Right hindlimb (tissue), 1 donor: ENCODE measurements around the gene PCDHGA2.
"Not testable (repeated sequence)": the region's sequence is repeated elsewhere in the genome, so short reads cannot be mapped to it uniquely, and the experiment has no call there.

ENCODE experiments used
- DNase-seq: peaks from one replicate; pipeline ENCODE4 v3.0.0-alpha.2; 2018

The PCDHGA2 gene

GRCh38 chr5:141349917-141350619 lies 11.5 kb downstream of the PCDHGA2 start, which contains the start of gene PCDHGB1:
PCDHGB1 (plus strand) TSS chr5:141350099; CDS start chr5:141350261, 162 bp downstream.
- no peak for DNase-seq

DNA sequence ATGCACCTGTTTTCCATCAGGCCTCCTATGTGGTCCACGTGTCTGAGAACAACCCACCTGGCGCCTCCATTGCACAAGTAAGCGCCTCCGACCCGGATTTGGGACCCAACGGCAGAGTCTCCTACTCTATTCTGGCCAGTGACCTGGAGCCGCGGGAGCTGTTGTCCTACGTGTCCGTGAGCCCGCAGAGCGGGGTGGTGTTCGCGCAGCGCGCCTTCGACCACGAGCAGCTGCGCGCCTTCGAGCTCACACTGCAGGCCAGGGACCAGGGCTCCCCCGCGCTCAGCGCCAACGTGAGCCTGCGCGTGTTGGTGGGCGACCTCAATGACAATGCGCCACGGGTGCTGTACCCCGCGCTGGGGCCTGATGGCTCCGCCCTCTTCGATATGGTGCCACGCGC lies 13.0 kb downstream of the PCDHGA2 start:
- no peak for DNase-seq

GRCh38 chr5:141354900-141355469 lies 16.4 kb downstream of the PCDHGA2 start, which contains the start of gene PCDHGA4:
PCDHGA4 (plus strand) TSS chr5:141355021; CDS start chr5:141355108, 87 bp downstream.
- no peak for DNase-seq

DNA sequence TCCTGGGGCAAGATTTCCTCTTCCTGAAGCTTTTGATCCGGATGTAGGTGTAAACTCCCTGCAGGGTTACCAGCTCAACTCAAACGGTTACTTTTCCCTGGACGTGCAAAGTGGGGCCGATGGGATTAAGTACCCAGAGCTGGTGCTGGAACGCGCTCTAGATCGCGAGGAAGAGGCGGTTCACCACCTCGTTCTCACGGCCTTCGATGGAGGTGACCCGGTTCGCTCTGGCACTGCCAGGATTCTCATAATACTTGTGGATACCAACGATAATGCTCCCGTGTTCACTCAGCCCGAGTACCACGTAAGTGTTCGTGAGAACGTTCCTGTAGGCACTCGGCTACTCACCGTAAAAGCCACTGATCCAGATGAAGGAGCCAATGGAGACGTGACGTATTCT lies 17.1 kb downstream of the PCDHGA2 start:
- DNase-seq = no peak

GRCh38 chr5:141356133-141356532 lies 17.6 kb downstream of the PCDHGA2 start:
- DNase-seq = no peak

- no peak for DNase-seq
Measured at GRCh38 chr5:141356950-141357349, 18.4 kb downstream of the PCDHGA2 start.

DNA sequence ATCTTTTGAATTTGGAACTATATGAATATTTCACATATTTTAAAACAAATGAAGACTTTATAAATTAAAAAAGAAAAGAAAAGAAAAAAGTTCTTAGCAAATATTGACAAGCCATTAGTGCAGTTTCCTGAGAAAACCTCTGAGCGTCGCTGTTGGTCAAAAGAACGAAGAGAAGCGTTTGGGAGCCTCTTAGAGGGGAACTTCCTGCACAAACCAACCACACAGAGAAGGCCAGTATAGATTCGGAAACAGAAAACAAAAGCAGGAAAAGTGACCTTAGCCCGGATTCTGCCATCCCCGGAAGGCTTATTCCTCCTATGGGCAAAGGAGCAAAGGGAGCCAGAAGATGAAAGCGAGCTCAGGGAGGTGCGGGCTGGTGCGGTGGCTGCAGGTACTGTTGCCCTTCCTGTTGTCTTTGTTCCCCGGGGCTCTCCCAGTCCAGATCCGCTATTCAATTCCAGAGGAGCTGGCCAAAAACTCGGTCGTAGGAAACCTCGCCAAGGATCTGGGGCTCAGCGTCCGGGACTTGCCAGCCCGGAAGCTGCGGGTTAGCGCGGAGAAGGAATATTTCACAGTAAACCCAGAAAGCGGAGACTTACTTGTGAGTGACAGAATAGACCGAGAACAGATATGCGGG lies 21.3 kb downstream of the PCDHGA2 start, which contains the start of gene PCDHGB2:
Gene PCDHGB2, plus strand, starts transcription at position 205 of the 637 bp plus-strand sequence. Its CDS starts 142 bp downstream, at position 347.
- no peak for DNase-seq

- DNase-seq = no peak
Measured at GRCh38 chr5:141360685-141361084, 22.1 kb downstream of the PCDHGA2 start.

DNA sequence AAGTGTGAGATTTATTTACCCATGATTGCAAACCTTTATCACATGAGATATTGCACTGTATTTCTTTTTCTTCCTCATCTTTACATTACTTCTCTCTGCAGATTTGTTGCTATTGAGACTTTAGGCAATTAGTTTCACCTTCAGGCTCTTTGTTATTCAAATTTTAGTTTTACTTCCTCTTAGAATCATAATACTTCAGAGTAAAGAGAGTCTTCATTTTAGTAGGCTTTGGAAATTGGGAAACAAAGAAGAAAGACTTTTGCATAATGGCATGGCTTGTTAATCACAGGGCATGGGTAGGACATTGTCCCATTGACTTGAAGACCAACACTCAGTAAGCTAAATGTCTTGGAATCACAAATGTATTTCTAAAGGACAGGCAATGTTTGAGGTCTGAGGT lies 24.2 kb downstream of the PCDHGA2 start:
- DNase-seq = no peak

DNA sequence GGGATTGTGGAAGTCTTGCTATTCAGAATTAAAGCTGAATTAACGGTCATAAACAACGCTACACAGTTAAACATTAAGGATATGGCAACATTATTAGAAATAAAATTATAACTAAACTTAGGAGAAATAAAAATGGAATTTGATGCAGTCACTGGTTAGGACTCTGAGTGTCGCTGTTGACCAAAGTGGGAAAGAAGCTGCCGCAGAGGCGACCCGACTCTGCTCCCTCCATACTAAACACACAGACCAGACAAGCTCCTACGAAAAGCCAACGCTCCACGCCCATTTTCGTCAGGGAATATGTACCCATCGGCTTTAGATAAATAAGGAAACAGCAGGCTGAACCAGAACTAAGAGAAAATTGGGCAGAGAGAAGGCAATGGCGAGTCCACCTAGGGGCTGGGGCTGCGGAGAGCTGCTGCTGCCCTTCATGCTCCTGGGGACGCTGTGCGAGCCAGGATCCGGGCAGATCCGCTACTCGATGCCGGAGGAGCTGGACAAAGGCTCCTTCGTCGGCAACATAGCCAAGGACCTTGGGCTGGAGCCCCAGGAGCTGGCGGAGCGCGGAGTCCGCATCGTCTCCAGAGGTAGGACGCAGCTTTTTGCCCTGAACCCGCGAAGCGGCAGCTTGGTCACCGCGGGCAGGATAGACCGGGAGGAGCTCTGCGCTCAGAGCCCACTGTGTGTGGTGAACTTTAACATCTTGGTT lies 25.5 kb downstream of the PCDHGA2 start, which contains the start of gene PCDHGA5:
Gene PCDHGA5, plus strand, starts transcription at position 211 of the 709 bp plus-strand sequence. Its CDS starts 169 bp downstream, at position 380.
- no peak for DNase-seq

GRCh38 chr5:141366016-141366896 lies 27.7 kb downstream of the PCDHGA2 start:
- DNase-seq = no peak

GRCh38 chr5:141369994-141370848 lies 31.7 kb downstream of the PCDHGA2 start, which contains the start of gene PCDHGB3:
PCDHGB3 (plus strand) TSS chr5:141370242; CDS start chr5:141370395, 153 bp downstream.
- no peak for DNase-seq

- DNase-seq = no peak
Measured at GRCh38 chr5:141371572-141372475, 33.3 kb downstream of the PCDHGA2 start.

- DNase-seq = no peak
Measured at GRCh38 chr5:141373673-141374317, 35.2 kb downstream of the PCDHGA2 start, which contains the start of gene PCDHGA6. PCDHGA6 (plus strand) TSS chr5:141373891; CDS start chr5:141374084, 193 bp downstream.

- no peak for DNase-seq
Measured at GRCh38 chr5:141374627-141375026, 36.1 kb downstream of the PCDHGA2 start.

- not testable (repeated sequence) for DNase-seq
Measured at GRCh38 chr5:141375444-141376155, 37.0 kb downstream of the PCDHGA2 start.

- no peak for DNase-seq
Measured at GRCh38 chr5:141382469-141383294, 44.1 kb downstream of the PCDHGA2 start, which contains the start of gene PCDHGA7. PCDHGA7 (plus strand) TSS chr5:141382742; CDS start chr5:141382900, 158 bp downstream.
